WTC11 (cell line): Measurements from ENCODE around the gene ARTN. TPM values are rescaled to one million over a fixed set of nuclear protein-coding genes. Genes with fewer than 3 reads are reported as not detected.
A peak's percentile ranks its signal among the peaks of the same experiment; 100 is the strongest.

Experiments
- ATAC-seq: fragments of 200-7000 bp; cut with Tn5 transposase; 2 replicates; pipeline ENCODE4 v1.10.0; 2021; ENCODE audit warnings: mild to moderate bottlenecking, moderate library complexity
- CTCF ChIA-PET: fragments of 300-600 bp; sonication (Branson Sonifier 250); formaldehyde crosslinking; loops from one replicate; lab custom pipeline; 2021; ENCODE audit warnings: antibody characterized with exemption; lab: Charles Lee
- POLR2A ChIA-PET: fragments of 350-600 bp; sonication (Branson Sonifier 250); formaldehyde crosslinking; loops from one replicate; lab custom pipeline; 2021; ENCODE audit warnings: antibody characterized with exemption; lab: Charles Lee
- DNase-seq: peaks from one replicate; pipeline ENCODE4 v3.0.0; 2021; ENCODE audit warnings: low spot score
- H3K27ac Mint-ChIP-seq: 2 replicates; pipeline ENCODE4 v1.8.0; 2021; ENCODE audit warnings: mixed read lengths
- H3K27me3 Mint-ChIP-seq: 2 replicates; pipeline ENCODE4 v1.8.0; 2021; ENCODE audit warnings: low read depth, mild to moderate bottlenecking, moderate library complexity, mixed read lengths
- H3K36me3 Mint-ChIP-seq: 2 replicates; pipeline ENCODE4 v1.8.0; 2021; ENCODE audit warnings: mixed read lengths
- H3K4me1 Mint-ChIP-seq: 2 replicates; pipeline ENCODE4 v1.8.0; 2022; ENCODE audit warnings: mixed read lengths
- H3K4me3 Mint-ChIP-seq: 2 replicates; pipeline ENCODE4 v1.8.0; 2021; ENCODE audit warnings: mild to moderate bottlenecking, moderate library complexity, mixed read lengths
- H3K9me3 Mint-ChIP-seq: 2 replicates; pipeline ENCODE4 v1.8.0; 2021; ENCODE audit warnings: mixed read lengths
- AR ChIP-seq: fragments of 250-450 bp; sonication (Bioruptor Pico); IDR thresholded peaks from 2 replicates; pipeline ENCODE4 v1.9.0; 2021; ENCODE audit warnings: mild to moderate bottlenecking
- CREM ChIP-seq: sonication (generic); formaldehyde crosslinking; IDR thresholded peaks from 2 replicates; pipeline ENCODE4 v1.8.1; 2022; ENCODE audit warnings: mild to moderate bottlenecking, missing genetic modification reagents, moderate library complexity
- CTCF ChIP-seq: fragments of 200-600 bp; IDR thresholded peaks from 2 replicates; pipeline ENCODE4 v1.8.0; 2022; ENCODE audit warnings: antibody characterized with exemption
- ELF4 ChIP-seq: sonication (generic); formaldehyde crosslinking; IDR thresholded peaks from 2 replicates; pipeline ENCODE4 v1.8.1; 2022; ENCODE audit warnings: low read depth, mild to moderate bottlenecking, moderate library complexity, missing genetic modification reagents
- EMX1 ChIP-seq: fragments of 250-450 bp; sonication (Bioruptor Pico); IDR thresholded peaks from 2 replicates; pipeline ENCODE4 v1.8.0; 2021; ENCODE audit warnings: mild to moderate bottlenecking
- FOXK1 ChIP-seq: sonication (generic); formaldehyde crosslinking; IDR thresholded peaks from 2 replicates; pipeline ENCODE4 v1.8.0; 2022; ENCODE audit warnings: mild to moderate bottlenecking, moderate library complexity, missing genetic modification reagents
- GTF2I ChIP-seq: fragments of 250-450 bp; sonication (Bioruptor Pico); conservative IDR thresholded peaks from 2 replicates; pipeline ENCODE4 v1.4.0; 2021; ENCODE audit warnings: mild to moderate bottlenecking
- IRF1 ChIP-seq: sonication (generic); formaldehyde crosslinking; IDR thresholded peaks from 2 replicates; pipeline ENCODE4 v1.8.0; 2023; ENCODE audit warnings: missing genetic modification reagents
- MXD4 ChIP-seq: fragments of 250-450 bp; sonication (Bioruptor Pico); IDR thresholded peaks from 2 replicates; pipeline ENCODE4 v1.8.0; 2021; ENCODE audit warnings: mild to moderate bottlenecking, moderate library complexity, borderline replicate concordance
- NR2C2 ChIP-seq: sonication (generic); formaldehyde crosslinking; IDR thresholded peaks from 2 replicates; pipeline ENCODE4 v1.8.0; 2022; ENCODE audit warnings: mild to moderate bottlenecking, missing genetic modification reagents
- NR3C1 ChIP-seq: sonication (generic); formaldehyde crosslinking; conservative IDR thresholded peaks from 2 replicates; pipeline ENCODE4 v1.8.1; 2023; ENCODE audit warnings: low read depth, mild to moderate bottlenecking, missing genetic modification reagents
- PRDM15 ChIP-seq: sonication (generic); formaldehyde crosslinking; IDR thresholded peaks from 2 replicates; pipeline ENCODE4 v1.8.0; 2022; ENCODE audit warnings: missing genetic modification reagents
- SP1 ChIP-seq: sonication (generic); formaldehyde crosslinking; conservative IDR thresholded peaks from 2 replicates; pipeline ENCODE4 v1.8.1; 2022; ENCODE audit warnings: missing genetic modification reagents
- TCF7 ChIP-seq: sonication (generic); formaldehyde crosslinking; IDR thresholded peaks from 2 replicates; pipeline ENCODE4 v1.8.0; 2022; ENCODE audit warnings: mild to moderate bottlenecking, low read depth, missing genetic modification reagents, moderate library complexity
- ZBTB21 ChIP-seq: sonication (generic); formaldehyde crosslinking; IDR thresholded peaks from 2 replicates; pipeline ENCODE4 v1.8.1; 2023; ENCODE audit warnings: mild to moderate bottlenecking, missing genetic modification reagents, borderline replicate concordance
- ZNF121 ChIP-seq: sonication (generic); formaldehyde crosslinking; IDR thresholded peaks from 2 replicates; pipeline ENCODE4 v1.8.0; 2023; ENCODE audit warnings: missing genetic modification reagents
- ZNF219 ChIP-seq: sonication (generic); formaldehyde crosslinking; IDR thresholded peaks from 2 replicates; pipeline ENCODE4 v1.8.0; 2023; ENCODE audit warnings: missing genetic modification reagents, mild to moderate bottlenecking, borderline replicate concordance
- ZNF416 ChIP-seq: fragments of 250-450 bp; sonication (Bioruptor Pico); IDR thresholded peaks from 2 replicates; pipeline ENCODE4 v1.9.0; 2021; ENCODE audit warnings: mild to moderate bottlenecking, inconsistent platforms
- total RNA-seq: library from RNA; stranded (reverse); gene quantifications from 3 replicates; pipeline ENCODE4 v1.2.3, GENCODE V29; 2021
- TF ChIP-seq, protein P1 (sequence below): fragments of 250-450 bp; sonication (Bioruptor Pico); conservative IDR thresholded peaks from 2 replicates; pipeline ENCODE4 v1.9.0; 2021; ENCODE audit warnings: mild to moderate bottlenecking

Gene ARTN
- total RNA-seq, 1 experiment from 2014 or later, result 28.5 TPM

GRCh38 chr1:43932786-43933385, 715 bp upstream of the ARTN start:
- POLR2A ChIA-PET, result interaction anchor here (0.8 to 3.9 kb wide), 4 partner anchors 14 to 168 kb away, joined by 3 to 62 read pairs (median 6); partner anchors contain the start of gene IPO13
- no peak for DNase-seq
- Mint-ChIP-seq H3K36me3 (no peaks in the 10 kb centered on the region), H3K27me3 (peaks cover 8% of the 10 kb centered on the region), H3K4me1 (peaks cover 43% of the 10 kb centered on the region), H3K4me3 (peak overlapping the region; percentile 84), H3K9me3 (no peaks in the 10 kb centered on the region), H3K27ac (no peak overlapping the region; the same call in 1 of the 2 replicates)
- TF ChIP-seq ELF4 (CRISPR knock-in tag) (no peak), IRF1 (CRISPR knock-in tag) (no peak), ZNF121 (CRISPR knock-in tag) (peak; percentile 33; the same call in 1 of the 2 replicates)
- CTCF ChIA-PET, result interaction anchor here (0.7 to 11.9 kb wide), 21 partner anchors 10 to 403 kb away, joined by 3 to 992 read pairs (median 14); partner anchors contain the start of gene IPO13
- ATAC-seq, result 0 out of 2 replicates have a peak, but pooled peaks have one; percentile 0

- Mint-ChIP-seq H3K4me3 (peak overlapping the region; percentile 84), H3K27me3 (peaks cover 8% of the 10 kb centered on the region), H3K36me3 (no peaks in the 10 kb centered on the region), H3K4me1 (peaks cover 54% of the 10 kb centered on the region), H3K9me3 (no peaks in the 10 kb centered on the region), H3K27ac (peak overlapping the region; percentile 88)
- POLR2A ChIA-PET, result interaction anchor here (0.5 to 3.9 kb wide), 15 partner anchors 12 to 988 kb away, joined by 3 to 62 read pairs (median 3); partner anchors contain the start of genes ATP6V0B, IPO13, KDM4A and PTPRF
- CTCF ChIA-PET, result interaction anchor here (0.6 to 11.9 kb wide), 116 partner anchors 12 to 1088 kb away, joined by 3 to 992 read pairs (median 6); partner anchors contain the start of genes ATP6V0B, B4GALT2, CCDC24 and DPH2
- peak; percentile 92 for DNase-seq
- peak; percentile 60 for ATAC-seq
- TF ChIP-seq EMX1 (CRISPR knock-in tag) (no peak), NR3C1 (CRISPR knock-in tag) (no peak), GTF2I (CRISPR knock-in tag) (no peak), ELF4 (CRISPR knock-in tag) (no peak), MXD4 (0 out of 2 replicates have a peak, but pooled peaks have one; percentile 41), ZBTB21 (0 out of 2 replicates have a peak, but pooled peaks have one; percentile 2), TCF7 (CRISPR knock-in tag) (no peak), ZNF219 (CRISPR knock-in tag) (no peak), CREM (CRISPR knock-in tag) (0 out of 2 replicates have a peak, but pooled peaks have one; percentile 48), CTCF (peak; percentile 78), AR (no peak), ZNF416 (CRISPR knock-in tag) (0 out of 2 replicates have a peak, but pooled peaks have one; percentile 47), FOXK1 (0 out of 2 replicates have a peak, but pooled peaks have one; percentile 11), SP1 (peak; percentile 41), PRDM15 (no peak), NR2C2 (CRISPR knock-in tag) (no peak)
- TF ChIP-seq, protein P1, sequence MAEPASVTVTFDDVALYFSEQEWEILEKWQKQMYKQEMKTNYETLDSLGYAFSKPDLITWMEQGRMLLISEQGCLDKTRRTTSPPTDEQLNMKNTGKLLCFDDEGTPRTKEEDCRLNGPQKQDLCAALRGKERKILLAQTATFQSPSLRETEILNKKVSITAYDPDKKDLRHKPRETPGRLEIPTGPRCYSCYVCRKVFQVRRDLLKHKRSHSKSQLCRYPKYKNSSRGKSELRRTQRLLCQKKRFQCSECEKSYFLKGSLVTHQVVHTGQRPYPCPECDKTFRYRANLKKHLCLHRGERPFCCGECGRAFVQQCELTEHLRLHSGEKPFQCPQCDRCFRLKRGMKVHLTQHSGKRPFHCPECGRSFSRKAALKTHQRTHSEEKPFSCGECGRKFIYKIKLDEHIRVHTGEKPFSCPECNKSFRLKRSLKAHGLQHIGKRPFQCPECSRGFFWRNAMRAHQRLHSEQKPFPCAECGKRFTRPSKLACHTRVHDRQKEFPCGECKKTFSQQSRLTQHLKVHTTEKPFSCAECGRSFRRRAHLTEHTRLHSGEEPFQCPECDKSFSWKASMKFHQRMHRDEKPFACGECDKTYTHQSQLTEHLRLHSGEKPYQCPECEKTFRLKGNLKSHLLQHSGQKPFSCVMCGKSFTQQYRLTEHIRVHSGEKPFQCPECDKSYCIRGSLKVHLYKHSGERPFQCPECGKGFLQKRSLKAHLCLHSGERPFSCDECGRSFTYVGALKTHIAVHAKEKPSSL (CRISPR knock-in tag), result no peak
Observed at GRCh38 chr1:43934101-43934985, 742 bp downstream of the ARTN start.
